ENCODE measurements around the gene SNRPE.
"Not testable (repeated sequence)": the region's sequence is repeated elsewhere in the genome, so short reads cannot be mapped to it uniquely, and the experiment has no call there.

SNRPE gene

DNA sequence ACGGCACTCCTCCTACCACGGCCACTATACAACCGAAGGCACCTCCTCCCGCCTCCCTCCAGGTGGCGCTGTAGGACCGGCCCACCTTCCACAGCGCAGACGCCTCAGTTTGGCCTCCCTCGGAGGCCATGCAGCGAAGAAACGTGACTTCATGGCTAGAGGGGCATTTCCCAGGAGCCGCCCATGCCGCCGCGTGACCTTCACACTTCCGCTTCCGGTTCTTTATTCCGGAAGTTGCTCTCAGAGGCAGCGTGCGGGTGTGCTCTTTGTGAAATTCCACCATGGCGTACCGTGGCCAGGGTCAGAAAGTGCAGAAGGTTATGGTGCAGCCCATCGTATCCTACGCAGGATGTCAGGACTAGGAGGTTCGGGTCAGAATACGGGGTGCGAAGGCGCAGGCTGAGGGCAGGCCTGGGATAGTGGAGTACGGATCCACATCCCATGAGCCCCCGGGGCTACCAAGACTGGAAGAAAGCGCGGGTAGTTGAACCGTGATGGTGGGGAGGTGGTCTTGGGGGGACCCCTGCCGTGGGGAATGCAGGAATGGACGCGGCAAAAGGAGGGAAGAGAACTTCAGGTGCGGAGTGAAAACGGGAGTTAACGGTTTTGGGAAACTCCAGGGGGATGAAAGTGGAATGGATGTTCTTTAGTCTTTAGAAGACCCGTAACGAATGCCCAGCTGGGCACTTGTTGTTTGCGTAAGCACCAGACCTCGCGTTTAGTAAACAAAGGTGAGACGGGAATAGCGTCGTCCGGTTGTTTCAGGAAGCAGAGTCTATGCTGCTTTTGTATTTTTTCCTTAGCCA lies at the start of gene SNRPE:
Gene SNRPE (plus strand): TSS at position 221 of the 806 bp plus-strand sequence. CDS start 61 bp downstream, at position 282.
- DNase-seq (ENCODE audit: low read depth): peak; percentile 92

DNA sequence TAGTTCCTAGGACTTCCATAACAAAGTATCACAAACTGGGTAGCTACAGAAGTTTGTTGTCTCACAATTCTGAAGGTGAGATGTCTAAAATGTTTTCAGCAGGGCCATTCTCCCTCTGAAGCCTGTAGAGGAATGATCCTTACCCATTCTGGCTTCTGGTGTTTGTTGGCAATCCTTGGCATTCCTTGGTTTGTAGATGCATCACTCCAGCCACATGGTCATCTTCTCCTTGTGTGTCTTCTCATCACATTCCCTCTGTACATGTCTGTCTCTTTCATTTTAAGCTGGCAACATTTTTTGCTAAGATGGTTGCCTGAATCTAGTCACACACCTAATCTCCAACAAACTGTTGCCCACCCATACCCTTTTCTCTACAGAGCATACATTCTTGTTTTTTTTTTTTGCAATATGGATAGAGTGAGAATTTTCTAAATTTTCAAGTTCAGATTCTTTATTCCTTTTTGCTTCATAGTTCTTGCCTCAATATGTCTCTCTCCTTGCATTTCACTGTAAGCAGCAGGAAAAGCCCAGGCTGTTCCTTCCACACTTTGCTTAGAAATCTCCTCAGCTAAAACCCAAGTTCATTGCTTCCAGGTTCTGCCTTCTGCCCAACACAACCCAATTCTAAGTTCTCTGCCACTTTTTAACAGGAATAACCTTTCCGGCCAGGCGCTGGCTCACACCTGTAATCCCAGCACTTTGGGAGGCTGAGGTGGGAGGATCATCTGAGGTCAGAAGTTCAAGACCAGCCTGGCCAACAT lies 47.6 kb upstream of the SNRPE start:
- DNase-seq (ENCODE audit: low read depth): no peak

DNA sequence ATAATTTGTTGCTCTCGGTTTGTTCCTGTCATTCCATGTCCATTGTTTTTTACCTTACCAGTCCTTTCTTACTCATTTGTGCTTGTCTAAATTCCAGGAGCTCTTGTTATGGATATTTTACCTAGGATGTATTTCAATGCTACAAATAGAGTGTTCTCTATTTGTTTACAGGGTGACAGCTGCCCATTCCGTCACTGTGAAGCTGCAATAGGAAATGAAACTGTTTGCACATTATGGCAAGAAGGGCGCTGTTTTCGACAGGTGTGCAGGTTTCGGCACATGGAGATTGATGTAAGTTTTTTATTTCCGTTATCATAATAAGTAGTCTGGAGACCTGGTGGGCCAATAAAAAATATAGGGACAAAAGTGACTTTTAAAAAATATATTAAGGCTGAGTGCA lies 43.0 kb upstream of the SNRPE start:
- no peak for DNase-seq (ENCODE audit: low read depth)

DNA sequence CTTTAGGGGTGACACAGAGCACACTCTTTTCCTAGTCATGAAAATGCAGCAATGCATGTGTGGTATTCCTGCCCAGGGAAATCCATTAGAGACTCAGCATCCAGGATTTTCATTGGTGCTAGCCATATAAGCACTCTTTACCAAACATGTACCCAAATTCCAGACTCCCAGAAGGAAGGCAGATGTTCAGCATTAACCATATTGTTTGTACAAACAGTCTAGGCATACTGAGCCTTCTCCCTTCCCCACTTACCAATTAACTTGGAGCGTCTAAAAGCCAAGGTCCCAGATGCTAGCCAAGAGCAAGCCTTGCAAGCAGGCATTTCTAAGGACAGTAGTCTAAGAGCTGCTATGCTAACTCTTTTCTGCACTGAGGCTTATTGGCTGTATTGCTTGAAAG lies 38.1 kb upstream of the SNRPE start:
- DNase-seq (ENCODE audit: low read depth): no peak

DNA sequence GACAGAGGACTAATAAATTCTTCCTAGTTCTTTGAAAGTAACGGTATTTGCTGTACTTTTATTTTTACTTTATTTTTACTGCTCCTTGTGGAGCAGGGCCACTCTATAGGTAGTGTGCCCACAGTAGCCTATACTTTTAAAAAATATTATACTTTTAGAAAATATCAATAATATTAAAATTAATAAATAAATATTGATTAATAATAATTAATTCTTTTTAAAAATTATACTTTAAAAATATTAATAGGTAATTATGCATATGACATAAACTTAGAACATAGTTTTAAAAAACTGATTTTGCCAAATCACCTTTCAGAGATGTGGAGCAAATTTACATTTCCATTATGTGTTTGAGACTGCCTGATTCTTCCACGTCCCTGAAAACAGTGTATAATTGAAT lies 35.2 kb upstream of the SNRPE start:
- DNase-seq (ENCODE audit: low read depth): no peak

DNA sequence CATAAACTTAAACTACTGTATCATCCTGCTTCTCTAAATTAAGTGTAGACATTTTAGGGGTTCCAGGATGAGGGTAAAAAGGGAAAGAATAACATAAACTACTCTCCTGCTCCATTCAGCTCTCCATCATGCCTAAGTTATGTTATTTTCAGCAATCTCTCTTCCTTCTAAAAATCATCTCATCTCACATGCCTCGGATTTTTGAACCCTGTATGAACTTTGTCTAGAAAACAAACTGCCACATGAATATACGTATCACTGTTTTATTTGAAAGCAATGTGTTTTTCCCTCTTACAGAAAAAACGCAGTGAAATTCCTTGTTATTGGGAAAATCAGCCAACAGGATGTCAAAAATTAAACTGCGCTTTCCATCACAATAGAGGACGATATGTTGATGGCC lies 33.4 kb upstream of the SNRPE start:
- no peak for DNase-seq (ENCODE audit: low read depth)

DNA sequence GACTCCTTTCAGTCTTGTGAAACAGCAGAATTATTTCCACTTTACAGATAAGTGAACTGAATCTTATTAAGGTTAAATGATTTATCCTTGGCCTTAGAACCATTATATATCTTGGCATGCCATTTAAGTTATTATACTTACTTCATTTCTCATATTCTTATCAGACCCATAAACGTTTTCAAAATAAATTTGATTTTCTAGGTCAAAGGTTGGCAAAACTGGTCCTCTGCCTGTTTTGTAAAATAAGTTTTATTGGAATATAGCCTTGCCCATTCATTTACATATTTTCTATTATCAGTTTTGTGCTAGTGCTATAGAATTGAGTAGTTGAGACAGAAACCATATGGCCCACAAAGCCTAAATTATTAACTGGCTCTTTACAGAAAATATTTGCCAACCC lies 32.9 kb upstream of the SNRPE start:
- DNase-seq (ENCODE audit: low read depth): no peak

DNA sequence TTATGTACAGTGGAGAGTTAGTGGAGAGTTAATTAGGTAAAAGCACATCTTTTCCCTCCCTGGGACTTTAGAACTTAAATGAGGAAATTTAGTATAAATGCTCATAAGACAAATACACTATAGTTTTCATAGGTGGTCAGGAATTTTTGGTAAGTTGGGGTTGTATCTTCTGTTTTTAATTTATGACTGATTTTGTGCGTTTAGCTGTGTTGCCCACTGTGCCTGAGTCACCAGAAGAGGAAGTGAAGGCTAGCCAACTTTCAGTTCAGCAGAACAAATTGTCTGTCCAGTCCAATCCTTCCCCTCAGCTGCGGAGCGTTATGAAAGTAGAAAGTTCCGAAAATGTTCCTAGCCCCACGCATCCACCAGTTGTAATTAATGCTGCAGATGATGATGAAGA lies 32.2 kb upstream of the SNRPE start:
- DNase-seq (ENCODE audit: low read depth): not testable (repeated sequence)

DNA sequence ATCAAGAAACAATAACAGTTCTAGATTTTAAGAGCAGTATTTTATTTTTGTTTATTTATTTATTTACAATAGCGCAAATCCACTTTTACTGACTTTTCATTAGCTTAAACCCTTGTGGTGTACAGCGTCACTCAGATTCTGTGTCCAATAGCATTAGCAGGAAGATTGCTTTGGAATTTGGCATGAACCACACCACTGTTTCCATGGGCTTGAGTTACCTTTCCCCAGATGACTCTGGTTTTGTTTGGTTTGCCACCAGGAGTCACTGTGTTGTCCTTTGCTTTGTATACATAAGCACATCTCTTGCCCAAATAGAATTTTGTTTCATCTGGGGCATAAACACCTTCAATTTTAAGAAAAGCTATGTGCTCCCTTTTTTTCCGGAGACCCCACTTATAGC lies 25.9 kb upstream of the SNRPE start:
- DNase-seq (ENCODE audit: low read depth): no peak

DNA sequence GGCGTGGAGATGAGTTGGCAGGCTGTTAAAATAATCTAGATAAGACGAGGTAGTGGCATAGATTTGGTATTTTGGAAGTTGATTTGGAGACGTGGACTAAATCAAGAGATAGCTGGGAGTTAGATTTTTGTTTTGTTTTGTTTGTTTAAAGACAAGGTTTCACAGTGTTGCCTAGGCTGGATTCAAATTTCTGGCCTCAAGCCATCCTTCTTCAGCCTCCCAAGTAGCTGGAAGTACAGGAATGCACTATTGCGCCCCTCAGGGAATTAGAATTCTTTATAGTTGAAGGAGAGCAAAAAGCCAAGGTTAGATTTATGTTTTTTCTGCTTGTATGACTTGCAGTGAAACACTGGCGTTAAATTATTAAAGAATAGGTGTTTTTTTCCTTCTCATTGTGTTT lies 22.3 kb upstream of the SNRPE start:
- no peak for DNase-seq (ENCODE audit: low read depth)

DNA sequence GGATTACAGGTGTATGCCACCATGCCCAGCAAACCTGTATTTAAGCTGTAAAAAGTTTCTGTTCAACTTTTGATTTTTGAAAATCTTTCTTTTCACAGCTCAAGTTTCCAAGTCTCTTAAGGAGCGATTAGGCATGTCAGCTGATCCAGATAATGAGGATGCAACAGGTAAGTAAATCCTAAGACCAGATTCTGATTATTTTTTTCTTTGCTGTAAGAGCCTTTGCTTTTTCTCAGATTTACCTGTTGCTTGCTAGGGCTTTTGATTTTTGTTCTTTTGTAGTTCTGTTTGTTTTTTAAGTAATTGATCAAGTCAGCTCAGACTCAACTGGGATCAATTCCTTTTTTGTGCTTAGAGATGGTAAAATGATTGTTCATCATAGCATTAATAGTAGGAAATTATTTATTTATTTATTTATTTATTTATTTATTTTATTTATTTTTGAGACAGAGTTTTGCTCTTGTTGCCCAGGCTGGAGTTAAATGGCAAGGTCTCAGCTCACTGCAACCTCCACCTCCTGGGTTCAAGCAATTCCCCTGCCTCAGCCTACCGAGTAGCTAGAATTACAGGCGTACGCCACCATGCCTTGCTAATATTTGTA lies 21.1 kb upstream of the SNRPE start:
- no peak for DNase-seq (ENCODE audit: low read depth)

DNA sequence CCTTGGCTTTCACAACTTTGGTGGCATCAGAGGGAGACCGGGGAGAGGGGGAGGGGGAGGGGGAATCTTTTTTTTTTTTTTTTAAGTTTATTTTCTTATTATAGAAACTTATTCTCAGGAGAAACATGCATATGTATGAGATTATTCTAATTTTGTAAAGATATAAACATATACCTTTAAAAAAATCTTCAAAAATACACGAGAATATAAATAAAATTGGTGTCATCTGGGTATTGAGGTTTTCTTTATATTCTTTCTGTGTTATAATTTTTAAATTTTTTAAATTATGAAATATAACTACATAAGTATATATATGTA lies 18.9 kb upstream of the SNRPE start:
- no peak for DNase-seq (ENCODE audit: low read depth)

DNA sequence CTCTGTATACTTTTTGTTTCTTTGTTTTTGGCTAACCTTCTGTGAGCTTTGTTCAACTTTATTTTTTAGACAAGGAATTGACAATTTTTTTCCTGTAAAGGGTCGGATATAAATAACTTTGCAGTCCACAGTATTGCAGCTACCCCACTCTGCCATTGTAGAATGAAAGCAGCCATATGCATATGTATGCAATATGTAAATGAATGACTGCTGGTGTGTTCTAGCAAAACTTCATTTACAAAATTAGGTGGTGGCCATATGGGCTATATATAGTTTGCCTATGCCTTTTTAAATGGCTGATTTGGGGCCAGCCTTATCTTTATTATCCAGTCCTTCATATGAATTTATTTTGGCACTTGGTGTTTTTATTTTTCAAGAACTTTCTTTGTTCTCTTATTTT lies 18.0 kb upstream of the SNRPE start:
- DNase-seq (ENCODE audit: low read depth): no peak

DNA sequence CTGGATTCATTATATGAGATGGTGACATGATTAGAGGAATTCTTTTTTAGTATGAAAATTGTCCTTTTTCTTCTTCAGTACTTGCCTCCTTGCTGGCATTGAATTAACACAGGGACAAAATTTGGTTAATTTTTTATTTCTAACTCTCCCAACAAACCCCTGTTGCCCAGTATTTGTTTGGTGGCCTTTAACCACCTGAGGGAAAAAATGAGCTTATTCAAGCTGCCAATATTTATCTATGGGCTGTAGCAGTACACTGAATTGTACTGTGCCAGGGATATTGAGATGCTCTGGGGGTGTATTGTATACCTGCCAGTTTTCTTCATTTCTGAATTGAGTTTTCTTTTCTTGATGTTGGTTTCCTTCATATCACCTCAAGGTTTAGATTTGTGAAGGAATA lies 8.3 kb upstream of the SNRPE start:
- not testable (repeated sequence) for DNase-seq (ENCODE audit: low read depth)

DNA sequence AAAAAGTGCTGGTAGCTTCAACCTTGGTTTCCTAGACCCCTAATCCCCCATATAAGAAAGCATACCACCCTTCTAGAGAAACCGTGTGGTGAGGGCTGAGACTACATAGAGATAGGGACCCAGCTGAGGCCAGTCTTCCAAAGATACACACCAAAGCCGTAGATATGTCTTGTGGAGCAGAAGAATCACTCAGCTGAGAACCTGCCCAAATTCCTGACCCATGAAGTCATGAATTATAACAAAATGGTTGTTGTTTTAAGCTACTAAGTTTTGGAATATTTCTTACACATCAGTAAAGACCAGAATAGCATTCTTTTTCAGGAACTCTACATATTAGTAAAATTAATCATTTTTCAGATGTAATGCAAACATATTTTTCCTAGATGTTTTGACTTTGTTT lies 3.3 kb upstream of the SNRPE start:
- DNase-seq (ENCODE audit: low read depth): no peak

DNA sequence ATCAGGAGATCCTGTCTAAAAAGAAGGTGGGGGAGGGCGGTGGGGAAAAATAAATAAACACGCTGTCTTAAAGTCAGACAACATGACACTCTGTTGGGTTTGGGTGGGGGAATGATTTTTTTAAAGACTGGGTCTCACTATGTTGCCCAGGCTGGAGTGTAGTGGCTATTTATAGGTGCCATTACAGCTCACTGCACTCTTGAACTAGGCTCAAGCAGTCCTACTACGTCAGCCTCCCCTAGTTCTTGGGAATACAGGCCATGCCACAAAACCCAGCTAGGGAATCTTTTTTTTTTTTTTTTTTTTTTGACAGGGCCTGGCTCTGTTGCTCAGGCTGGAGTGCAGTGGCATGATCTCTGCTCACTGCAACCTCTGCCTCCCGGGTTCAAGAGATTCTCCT lies 2.4 kb upstream of the SNRPE start:
- no peak for DNase-seq (ENCODE audit: low read depth)

DNA sequence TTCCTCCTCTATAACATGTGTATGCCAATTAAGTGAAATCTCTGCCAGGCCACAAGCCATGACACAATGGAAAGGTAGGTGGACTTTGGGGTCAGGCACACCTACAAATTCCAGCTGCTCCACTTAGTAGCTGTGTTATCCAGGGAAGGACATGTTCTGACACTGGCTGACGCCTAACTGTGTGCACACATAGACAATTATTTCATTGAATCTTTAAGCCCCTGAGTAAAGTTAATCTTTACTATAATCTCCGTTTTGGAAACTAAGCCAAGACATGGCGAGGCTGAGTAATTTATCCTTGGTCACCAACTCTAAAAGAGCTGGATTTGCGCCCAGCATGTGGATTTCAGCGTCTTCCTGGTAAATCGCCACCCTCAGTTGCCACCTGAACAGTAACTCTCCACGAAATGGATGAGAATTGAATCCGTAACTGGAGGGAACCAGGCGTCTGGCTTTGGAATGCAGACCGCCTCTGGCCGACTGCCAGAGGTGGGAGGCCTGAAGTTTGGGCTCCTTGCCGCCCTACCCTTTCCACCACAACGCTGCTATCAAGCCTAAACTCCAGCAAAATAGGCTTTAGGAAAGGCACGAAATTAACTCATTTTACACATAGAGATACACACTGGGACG lies 888 bp upstream of the SNRPE start:
- DNase-seq (ENCODE audit: low read depth): no peak

DNA sequence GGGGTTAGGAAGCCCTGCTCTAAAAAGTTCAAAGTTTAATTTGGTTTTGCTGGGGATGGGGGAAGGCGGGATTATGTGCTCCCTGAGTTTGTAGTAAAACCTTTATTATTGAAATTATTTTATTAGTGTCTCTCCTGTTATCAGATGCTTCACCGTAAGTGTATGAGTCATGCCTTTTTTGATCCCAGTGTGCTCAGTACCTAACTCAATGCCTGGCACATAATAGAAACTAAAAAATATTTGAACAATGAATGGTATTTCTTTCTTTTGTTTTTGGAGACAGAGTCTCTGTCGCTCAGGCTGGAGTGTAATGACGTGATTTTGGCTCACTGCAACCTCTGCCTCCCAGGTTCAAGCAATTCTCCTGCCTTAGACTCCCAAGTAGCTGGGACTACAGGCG lies 6.4 kb downstream of the SNRPE start:
- no peak for DNase-seq (ENCODE audit: low read depth)

DNA sequence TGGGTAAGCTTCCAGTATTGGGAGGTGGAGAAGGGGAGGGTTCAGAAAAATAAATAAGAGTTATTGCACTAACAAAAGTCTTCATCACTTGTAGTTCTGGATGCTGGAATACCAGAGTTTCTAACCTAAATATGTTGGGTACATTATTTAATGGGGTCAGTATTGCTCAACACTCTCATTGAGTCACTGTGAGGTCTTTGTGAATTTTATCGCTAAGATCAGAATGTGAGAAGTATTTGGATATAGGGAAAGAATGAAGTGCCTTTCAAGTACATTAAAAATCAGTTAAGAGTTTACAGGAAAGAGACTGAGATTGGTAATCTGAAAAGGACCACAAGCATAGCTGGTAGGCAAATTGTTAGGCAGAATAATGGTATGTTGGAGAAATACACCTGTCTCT lies 8.8 kb downstream of the SNRPE start:
- DNase-seq (ENCODE audit: low read depth): no peak

DNA sequence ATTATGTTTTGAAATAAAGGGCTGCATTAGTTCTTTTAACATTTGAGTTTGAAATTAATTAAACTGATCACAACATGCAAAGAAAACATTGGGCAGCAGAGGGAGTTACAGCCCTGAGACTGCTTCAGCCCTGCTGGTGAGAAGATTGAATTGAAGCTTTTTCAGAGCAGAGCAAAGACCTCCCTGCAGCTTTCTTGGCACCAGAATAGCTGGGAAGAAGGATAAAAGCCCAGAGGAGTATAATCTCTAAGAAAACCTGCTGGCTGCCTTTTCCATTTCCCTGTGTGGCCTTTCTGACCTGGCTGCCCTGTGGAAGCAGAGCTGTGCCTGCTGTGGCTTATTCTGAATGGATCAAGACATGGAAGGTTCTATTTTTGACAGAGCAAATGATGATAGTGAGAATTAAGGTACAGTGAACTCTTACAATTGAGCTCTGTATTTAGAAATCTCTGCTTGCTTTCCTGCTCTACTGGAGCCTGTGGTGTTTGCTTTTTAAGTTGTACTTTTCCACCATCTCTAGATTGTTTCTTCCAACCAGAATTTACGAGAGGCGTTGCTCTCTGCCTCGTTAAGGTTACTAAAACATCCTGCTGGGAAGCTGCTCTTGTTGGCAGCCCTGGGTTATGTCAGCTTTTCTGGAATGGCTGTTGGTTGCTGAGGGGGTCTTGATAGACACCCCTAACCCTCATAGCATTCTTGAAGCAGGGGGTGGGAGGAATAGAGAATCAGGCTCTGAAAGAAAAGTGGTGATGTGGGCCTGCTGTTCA lies 9.9 kb downstream of the SNRPE start:
- DNase-seq (ENCODE audit: low read depth): no peak

DNA sequence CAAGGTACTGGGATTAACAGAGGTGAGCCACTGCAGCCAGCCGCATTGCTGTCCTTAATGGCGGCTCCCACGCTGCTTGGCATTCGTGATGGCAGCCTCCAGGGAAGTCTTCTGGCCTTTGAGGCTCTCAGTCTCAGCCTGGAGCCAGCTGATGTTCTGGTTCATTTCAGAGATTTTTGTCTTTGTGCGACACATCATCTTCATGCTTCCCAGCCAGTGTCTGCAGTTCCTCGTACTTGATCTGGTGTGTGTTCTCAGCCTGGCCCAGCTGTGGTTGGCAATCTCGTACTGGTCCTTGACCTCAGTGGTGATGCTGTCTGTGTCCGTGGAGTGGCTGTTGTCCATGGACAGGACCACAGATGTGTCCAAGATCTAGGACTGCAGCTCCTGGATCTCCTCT lies 11.7 kb downstream of the SNRPE start:
- DNase-seq (ENCODE audit: low read depth): no peak

DNA sequence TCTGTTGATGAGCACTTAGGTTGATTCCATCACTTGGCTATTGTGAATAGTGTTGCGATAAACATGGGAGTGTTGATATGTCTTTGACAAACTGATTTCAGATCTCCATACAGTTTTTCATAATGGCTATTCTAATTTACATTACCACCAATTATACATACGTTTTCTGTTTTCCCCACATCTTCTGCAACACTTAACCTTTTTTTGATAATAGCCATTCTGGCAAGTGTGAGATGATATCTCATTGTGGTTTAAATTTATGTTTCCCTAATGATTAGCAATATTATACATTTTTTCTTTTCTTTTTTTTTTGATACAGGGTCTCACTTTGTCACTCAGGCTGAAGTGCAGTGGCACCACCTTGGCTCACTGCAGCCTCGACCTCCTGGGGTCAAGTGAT lies 17.0 kb downstream of the SNRPE start:
- no peak for DNase-seq (ENCODE audit: low read depth)

Measured in activated T-cell treated with anti-CD3 and anti-CD28 coated beads for 48 hours (primary cell).